HepG2 (cell line): ENCODE data around the gene SEMA3E.

Experiments used
- HDAC1 ChIP-seq: sonication (generic); formaldehyde crosslinking; IDR thresholded peaks from 2 replicates; pipeline ENCODE4 v1.5.1; 2020; ENCODE audit warnings: mild to moderate bottlenecking, missing genetic modification reagents
- TF ChIP-seq, protein P1 (sequence below): sonication (generic); formaldehyde crosslinking; IDR thresholded peaks from 2 replicates; pipeline ENCODE4 v1.5.0; 2020; ENCODE audit warnings: mild to moderate bottlenecking, missing genetic modification reagents, moderate library complexity

GRCh38 chr7:83588602-83589240 lies 60.2 kb downstream of the SEMA3E start:
- TF ChIP-seq, protein P1, sequence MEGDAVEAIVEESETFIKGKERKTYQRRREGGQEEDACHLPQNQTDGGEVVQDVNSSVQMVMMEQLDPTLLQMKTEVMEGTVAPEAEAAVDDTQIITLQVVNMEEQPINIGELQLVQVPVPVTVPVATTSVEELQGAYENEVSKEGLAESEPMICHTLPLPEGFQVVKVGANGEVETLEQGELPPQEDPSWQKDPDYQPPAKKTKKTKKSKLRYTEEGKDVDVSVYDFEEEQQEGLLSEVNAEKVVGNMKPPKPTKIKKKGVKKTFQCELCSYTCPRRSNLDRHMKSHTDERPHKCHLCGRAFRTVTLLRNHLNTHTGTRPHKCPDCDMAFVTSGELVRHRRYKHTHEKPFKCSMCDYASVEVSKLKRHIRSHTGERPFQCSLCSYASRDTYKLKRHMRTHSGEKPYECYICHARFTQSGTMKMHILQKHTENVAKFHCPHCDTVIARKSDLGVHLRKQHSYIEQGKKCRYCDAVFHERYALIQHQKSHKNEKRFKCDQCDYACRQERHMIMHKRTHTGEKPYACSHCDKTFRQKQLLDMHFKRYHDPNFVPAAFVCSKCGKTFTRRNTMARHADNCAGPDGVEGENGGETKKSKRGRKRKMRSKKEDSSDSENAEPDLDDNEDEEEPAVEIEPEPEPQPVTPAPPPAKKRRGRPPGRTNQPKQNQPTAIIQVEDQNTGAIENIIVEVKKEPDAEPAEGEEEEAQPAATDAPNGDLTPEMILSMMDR: no peak
- TF ChIP-seq HDAC1 (CRISPR knock-in tag): no peak
